Neural cell (in vitro differentiated cells): ENCODE data around the gene IPO5.

ENCODE experiments used
- CTCF ChIP-seq: fragments of 450-650 bp; IDR thresholded peaks from 2 replicates; pipeline ENCODE4 v1.5.1; 2014; ENCODE audit warnings: antibody characterized with exemption, mild to moderate bottlenecking, moderate library complexity; ENCODE audit not compliant: poor library complexity, severe bottlenecking
- EP300 ChIP-seq: fragments of 450-650 bp; conservative IDR thresholded peaks from 2 replicates; pipeline ENCODE4 v1.6.1; 2014; ENCODE audit warnings: antibody characterized with exemption, mild to moderate bottlenecking, moderate library complexity; ENCODE audit not compliant: poor library complexity, severe bottlenecking
- EZH2 ChIP-seq: fragments of 200-600, 300-800 bp; shearing (Covaris generic), sonication (generic); IDR thresholded peaks from 2 replicates; pipeline ENCODE4 v1.6.1; 2014; ENCODE audit warnings: antibody characterized with exemption, low read length, borderline replicate concordance, mild to moderate bottlenecking; ENCODE audit not compliant: insufficient read depth, poor library complexity, severe bottlenecking
- MXI1 ChIP-seq: fragments of 450-650 bp; conservative IDR thresholded peaks from 2 replicates; pipeline ENCODE4 v1.6.1; 2014; ENCODE audit warnings: antibody characterized with exemption, mild to moderate bottlenecking; ENCODE audit not compliant: poor library complexity, severe bottlenecking
- POLR2AphosphoS5 ChIP-seq: IDR thresholded peaks from 2 replicates; pipeline ENCODE4 v1.6.1; 2012
- RAD21 ChIP-seq: fragments of 450-650 bp; conservative IDR thresholded peaks from 2 replicates; pipeline ENCODE4 v1.6.1; 2014; ENCODE audit warnings: antibody characterized with exemption, mild to moderate bottlenecking, moderate library complexity
- REST ChIP-seq: IDR thresholded peaks from 2 replicates; pipeline ENCODE4 v1.6.1; 2012; ENCODE audit warnings: borderline replicate concordance
- TAF1 ChIP-seq: IDR thresholded peaks from 2 replicates; pipeline ENCODE4 v1.6.1; 2012; ENCODE audit warnings: low read depth

- TF ChIP-seq POLR2AphosphoS5 (no peak), CTCF (no peak), REST (no peak), EZH2 (no peak), EP300 (no peak), RAD21 (no peak), TAF1 (no peak), MXI1 (no peak)
Measured at GRCh38 chr13:98055623-98056022, 102.1 kb downstream of the IPO5 start.
